Immature natural killer cell (primary cell): ENCODE data around the gene MORC3. TPM values are rescaled to one million over a fixed set of nuclear protein-coding genes. Genes with fewer than 3 reads are reported as not detected.
A peak's percentile ranks its signal among the peaks of the same experiment; 100 is the strongest.
"Not testable (repeated sequence)": the region's sequence is repeated elsewhere in the genome, so short reads cannot be mapped to it uniquely, and the experiment has no call there.

Source experiments
- DNase-seq, 3 donors: peaks; one replicate each; pipeline ENCODE4 v3.0.0; 2022; ENCODE audit warnings: mixed read lengths in 1 of 3
- H3K27ac Mint-ChIP-seq, 6 donors: one replicate each; pipeline ENCODE4 v1.8.0; 2020; ENCODE audit warnings: mixed read lengths in 6 of 6, mild to moderate bottlenecking in 5 of 6, inconsistent platforms in 4 of 6, moderate library complexity in 3 of 6
- H3K27me3 Mint-ChIP-seq, 3 donors: one replicate each; pipeline ENCODE4 v1.8.0; 2020 to 2021; ENCODE audit warnings: low read depth in 3 of 3, mild to moderate bottlenecking in 3 of 3, mixed read lengths in 3 of 3, moderate library complexity in 3 of 3, inconsistent platforms in 1 of 3
- H3K36me3 Mint-ChIP-seq, 3 donors: one replicate each; pipeline ENCODE4 v1.8.0; 2020; ENCODE audit warnings: mixed read lengths in 3 of 3, inconsistent platforms in 2 of 3, mild to moderate bottlenecking in 2 of 3
- H3K4me1 Mint-ChIP-seq, 2 donors: one replicate each; pipeline ENCODE4 v1.8.0; 2020; ENCODE audit warnings: inconsistent platforms in 2 of 2, mild to moderate bottlenecking in 2 of 2, mixed read lengths in 2 of 2, moderate library complexity in 1 of 2
- H3K4me3 Mint-ChIP-seq, 5 donors: one replicate each; pipeline ENCODE4 v1.8.0; 2020; ENCODE audit warnings: mild to moderate bottlenecking in 5 of 5, mixed read lengths in 5 of 5, inconsistent platforms in 3 of 5, moderate library complexity in 3 of 5
- H3K9me3 Mint-ChIP-seq, 6 donors: one replicate each; pipeline ENCODE4 v1.8.0; 2020; ENCODE audit warnings: mild to moderate bottlenecking in 6 of 6, mixed read lengths in 6 of 6, inconsistent platforms in 4 of 6, moderate library complexity in 3 of 6
- polyA plus RNA-seq, 3 donors: library from polyadenylated mRNA; unstranded; fragments of 300-500 nt; fragmentation: Illumina TruSeq; gene quantifications; one replicate each; pipeline ENCODE4 v1.2.3, GENCODE V29; 2021

MORC3 gene
- polyA plus RNA-seq, 3 donors from 2014 or later, result 22.0 to 40.6 (median 25.1) TPM

GRCh38 chr21:36381841-36382589 lies 62.0 kb downstream of the MORC3 start:
- no peak overlapping the region for H3K4me3 Mint-ChIP-seq
- H3K27ac Mint-ChIP-seq, result peak overlapping the region in 4 of 6 donors; percentile 4 to 60 (median 40)
- peaks cover 0 to 11% (median 0%) of the 10 kb centered on the region in 3 donors for H3K36me3 Mint-ChIP-seq
- H3K27me3 Mint-ChIP-seq, result no peaks in the 10 kb centered on the region
- no peaks in the 10 kb centered on the region for H3K9me3 Mint-ChIP-seq
- DNase-seq, result no peak
- peaks cover 6 to 14% of the 10 kb centered on the region in 2 donors for H3K4me1 Mint-ChIP-seq

- H3K36me3 Mint-ChIP-seq, H3K27ac Mint-ChIP-seq, H3K4me3 Mint-ChIP-seq, H3K27me3 Mint-ChIP-seq, H3K9me3 Mint-ChIP-seq, DNase-seq: not testable (repeated sequence)
- H3K4me1 Mint-ChIP-seq, result peaks cover 6 to 19% of the 10 kb centered on the region in 2 donors
Observed at GRCh38 chr21:36382722-36383121, 62.7 kb downstream of the MORC3 start.

- Mint-ChIP-seq H3K27me3 (peaks cover 0 to 3% (median 1%) of the 10 kb centered on the region in 3 donors), H3K36me3 (peaks cover 0 to 4% (median 4%) of the 10 kb centered on the region in 3 donors), H3K9me3 (no peaks in the 10 kb centered on the region), H3K27ac (no peak overlapping the region), H3K4me3 (peak overlapping the region; percentile 41 to 48 (median 46)), H3K4me1 (peaks cover 6 to 19% of the 10 kb centered on the region in 2 donors)
- DNase-seq, result no peak
Observed at GRCh38 chr21:36384885-36385232, 64.9 kb downstream of the MORC3 start.

GRCh38 chr21:36385233-36386030 lies 65.4 kb downstream of the MORC3 start, which contains the start of gene CHAF1B:
TSS of gene CHAF1B (plus strand) at chr21:36385392. CDS start at chr21:36386137, 745 bp downstream.
- H3K9me3 Mint-ChIP-seq, result no peaks in the 10 kb centered on the region
- H3K4me3 Mint-ChIP-seq, result peak within 1 kb of the TSS; percentile 84 to 87 (median 85)
- peak within 1 kb of the TSS in 4 of 6 donors; percentile 21 to 69 (median 67) for H3K27ac Mint-ChIP-seq
- H3K36me3 Mint-ChIP-seq, result peaks cover 0 to 4% (median 4%) of the 10 kb centered on the region in 3 donors
- H3K27me3 Mint-ChIP-seq, result peaks cover 0 to 3% (median 1%) of the 10 kb centered on the region in 3 donors
- peak; percentile 81 to 84 (median 83) for DNase-seq
- H3K4me1 Mint-ChIP-seq, result peaks cover 6 to 19% of the 10 kb centered on the region in 2 donors

DNA sequence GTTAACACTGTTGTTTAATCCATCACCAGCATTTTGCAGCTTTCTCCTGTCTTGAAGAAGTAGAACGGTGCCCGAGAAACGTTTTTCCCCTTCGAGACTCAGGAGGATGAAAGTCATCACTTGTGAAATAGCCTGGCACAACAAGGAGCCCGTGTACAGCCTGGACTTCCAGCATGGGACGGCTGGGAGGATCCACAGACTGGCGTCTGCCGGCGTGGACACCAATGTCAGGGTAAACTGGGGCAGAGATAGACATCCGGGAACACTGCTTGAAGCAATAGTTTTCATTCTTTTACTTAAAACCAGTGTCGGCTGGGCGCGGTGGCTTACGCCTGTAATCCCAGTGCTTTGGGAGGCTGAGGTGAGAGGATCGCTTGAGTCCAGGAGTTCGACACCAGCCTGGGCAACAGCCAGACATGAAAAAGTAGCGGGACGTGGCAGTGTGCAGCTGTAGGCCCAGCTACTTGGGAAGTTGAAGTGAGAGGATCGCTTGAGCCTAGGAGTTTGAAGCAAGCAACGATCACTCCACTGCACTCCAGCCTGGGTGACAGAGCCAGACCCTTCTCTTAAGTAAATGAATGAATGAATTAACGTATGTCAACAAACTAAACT lies 66.1 kb downstream of the MORC3 start:
- H3K36me3 Mint-ChIP-seq, result peaks cover 0 to 4% (median 4%) of the 10 kb centered on the region in 3 donors
- H3K9me3 Mint-ChIP-seq, result no peaks in the 10 kb centered on the region
- H3K4me3 Mint-ChIP-seq, result peak overlapping the region; percentile 84 to 87 (median 85)
- peaks cover 6 to 19% of the 10 kb centered on the region in 2 donors for H3K4me1 Mint-ChIP-seq
- H3K27ac Mint-ChIP-seq, result peak overlapping the region in 3 of 6 donors; percentile 21 to 69 (median 67)
- DNase-seq, result no peak
- peaks cover 0 to 3% (median 1%) of the 10 kb centered on the region in 3 donors for H3K27me3 Mint-ChIP-seq

DNA sequence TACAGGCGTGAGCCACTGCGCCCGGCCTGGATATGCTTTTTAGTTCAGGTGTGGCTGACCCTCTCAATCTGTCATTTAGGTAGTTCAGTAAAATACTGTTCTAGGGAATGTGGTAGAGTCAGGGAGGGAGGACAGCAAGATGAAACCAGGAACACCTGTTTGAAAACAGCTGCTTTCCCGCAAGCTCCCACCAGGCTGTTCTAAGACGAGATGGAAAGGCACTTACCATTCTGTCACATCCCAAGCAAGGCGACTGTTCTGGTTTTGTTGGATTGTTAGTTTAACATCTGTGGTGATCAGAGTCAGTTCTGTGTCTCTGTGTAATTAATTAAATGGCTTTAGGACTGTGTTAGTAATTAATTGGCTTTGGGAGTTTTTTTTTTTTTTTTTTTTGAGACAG lies 68.1 kb downstream of the MORC3 start:
- DNase-seq, result no peak
- peaks cover 4 to 19% of the 10 kb centered on the region in 2 donors for H3K4me1 Mint-ChIP-seq
- H3K27ac Mint-ChIP-seq, result no peak overlapping the region
- peaks cover 0 to 13% (median 7%) of the 10 kb centered on the region in 3 donors for H3K36me3 Mint-ChIP-seq
- no peaks in the 10 kb centered on the region for H3K9me3 Mint-ChIP-seq
- H3K4me3 Mint-ChIP-seq, result no peak overlapping the region
- H3K27me3 Mint-ChIP-seq, result peaks cover 0 to 4% (median 1%) of the 10 kb centered on the region in 3 donors

GRCh38 chr21:36388835-36389234 lies 68.8 kb downstream of the MORC3 start:
- H3K27me3 Mint-ChIP-seq, result peaks cover 0 to 6% (median 1%) of the 10 kb centered on the region in 3 donors
- H3K4me1 Mint-ChIP-seq, result peaks cover 4 to 19% of the 10 kb centered on the region in 2 donors
- H3K36me3 Mint-ChIP-seq, result peaks cover 0 to 13% (median 7%) of the 10 kb centered on the region in 3 donors
- peak overlapping the region in 1 of 6 donors; percentile 84 for H3K27ac Mint-ChIP-seq
- H3K9me3 Mint-ChIP-seq, result no peaks in the 10 kb centered on the region
- no peak for DNase-seq
- no peak overlapping the region for H3K4me3 Mint-ChIP-seq

DNA sequence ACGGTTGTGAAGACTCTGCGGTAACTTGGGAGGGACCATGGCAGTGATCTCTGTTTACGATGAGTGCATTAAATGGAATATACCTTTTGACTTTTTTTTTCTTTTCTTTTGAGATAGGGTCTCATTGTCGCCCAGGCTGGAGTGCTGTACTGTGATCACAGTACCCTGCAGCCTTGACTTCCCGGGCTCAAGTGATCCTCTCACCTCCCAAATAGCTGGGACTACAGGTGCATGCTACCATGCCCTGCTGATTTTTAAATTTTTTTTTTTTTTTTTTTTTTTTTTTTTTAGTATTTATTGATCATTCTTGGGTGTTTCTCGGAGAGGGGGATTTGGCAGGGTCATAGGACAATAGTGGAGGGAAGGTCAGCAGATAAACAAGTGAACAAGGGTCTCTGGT lies 71.7 kb downstream of the MORC3 start:
- H3K36me3 Mint-ChIP-seq, result peaks cover 6 to 22% (median 14%) of the 10 kb centered on the region in 3 donors
- not testable (repeated sequence) for H3K27ac Mint-ChIP-seq, H3K27me3 Mint-ChIP-seq, H3K4me3 Mint-ChIP-seq, DNase-seq, H3K4me1 Mint-ChIP-seq, H3K9me3 Mint-ChIP-seq

- peaks cover 10 to 36% (median 29%) of the 10 kb centered on the region in 3 donors for H3K36me3 Mint-ChIP-seq
- no peaks in the 10 kb centered on the region for H3K9me3 Mint-ChIP-seq
- H3K4me1 Mint-ChIP-seq, result no peaks in the 10 kb centered on the region
- H3K27me3 Mint-ChIP-seq, result peaks cover 0 to 3% (median 0%) of the 10 kb centered on the region in 3 donors
- no peak overlapping the region for H3K27ac Mint-ChIP-seq
- no peak for DNase-seq
- H3K4me3 Mint-ChIP-seq, result no peak overlapping the region
Observed at GRCh38 chr21:36395353-36396111, 75.5 kb downstream of the MORC3 start.

DNA sequence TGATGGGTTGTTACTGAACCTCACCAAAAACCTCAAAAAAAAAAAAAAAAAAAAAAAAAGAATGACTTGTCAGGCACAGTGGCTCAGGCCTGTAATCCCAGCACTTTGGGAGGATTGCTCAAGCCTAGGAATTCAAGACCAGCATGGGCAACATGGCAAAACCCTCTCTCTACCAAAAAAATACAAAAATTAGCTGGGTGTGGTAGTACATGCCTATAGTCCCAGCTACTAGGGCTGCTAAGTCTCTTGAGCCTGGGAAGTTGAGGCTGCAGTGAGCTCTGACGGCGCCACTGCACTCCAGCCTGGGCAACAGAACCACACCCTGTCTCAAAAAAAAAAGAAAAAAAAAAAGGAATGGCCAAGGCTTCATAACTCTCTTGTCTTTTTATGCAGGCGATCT lies 76.3 kb downstream of the MORC3 start:
- H3K4me1 Mint-ChIP-seq, result no peaks in the 10 kb centered on the region
- H3K4me3 Mint-ChIP-seq, result no peak overlapping the region
- no peaks in the 10 kb centered on the region for H3K9me3 Mint-ChIP-seq
- H3K27ac Mint-ChIP-seq, result no peak overlapping the region
- peaks cover 0 to 3% (median 0%) of the 10 kb centered on the region in 3 donors for H3K27me3 Mint-ChIP-seq
- no peak for DNase-seq
- peaks cover 10 to 37% (median 30%) of the 10 kb centered on the region in 3 donors for H3K36me3 Mint-ChIP-seq

DNA sequence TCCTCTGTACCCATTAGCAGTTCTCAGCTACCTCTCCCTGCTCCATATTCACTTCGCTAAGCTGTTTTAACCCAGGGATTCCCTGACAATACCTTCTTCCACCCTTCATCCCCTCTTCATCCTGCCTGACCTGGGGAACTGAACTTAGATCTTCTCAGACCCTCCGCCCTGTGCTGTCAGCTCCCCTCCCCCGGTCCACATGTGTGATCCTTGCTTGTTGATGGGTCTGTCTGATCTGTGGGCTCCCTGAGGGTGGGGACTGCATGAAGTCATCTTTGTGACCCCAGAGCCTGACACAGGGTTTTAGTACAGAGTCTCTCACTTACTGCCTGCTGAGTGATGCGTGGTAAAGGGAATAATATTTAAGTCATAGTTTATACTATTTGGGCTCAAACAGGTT lies 77.0 kb downstream of the MORC3 start:
- DNase-seq, result no peak
- Mint-ChIP-seq H3K9me3 (no peaks in the 10 kb centered on the region), H3K4me1 (no peaks in the 10 kb centered on the region), H3K27ac (peak overlapping the region in 1 of 6 donors; percentile 14), H3K27me3 (peaks cover 0 to 2% (median 0%) of the 10 kb centered on the region in 3 donors), H3K4me3 (no peak overlapping the region), H3K36me3 (peaks cover 10 to 33% (median 28%) of the 10 kb centered on the region in 3 donors)

DNA sequence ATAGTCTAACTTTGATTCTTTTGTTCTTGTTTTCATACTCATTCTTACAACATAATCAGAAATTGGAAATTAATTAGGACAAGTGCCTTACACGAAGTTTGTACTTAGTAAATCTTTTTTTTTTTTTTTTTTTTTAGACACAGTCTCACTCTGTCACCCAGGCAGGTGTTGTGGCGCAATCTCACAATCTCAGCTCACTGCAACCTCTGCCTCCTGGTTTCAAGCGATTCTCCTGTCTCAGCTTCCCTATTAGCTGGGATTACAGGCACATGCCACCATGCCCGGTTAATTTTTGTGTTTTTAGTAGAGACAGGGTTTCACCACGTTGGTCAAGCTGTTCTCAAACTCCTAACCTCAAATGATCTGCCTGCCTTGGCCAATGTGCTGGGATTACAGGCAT lies 77.6 kb downstream of the MORC3 start:
- no peak for DNase-seq
- peaks cover 1 to 5% of the 10 kb centered on the region in 2 donors for H3K4me1 Mint-ChIP-seq
- peaks cover 10 to 29% (median 28%) of the 10 kb centered on the region in 3 donors for H3K36me3 Mint-ChIP-seq
- peaks cover 0 to 2% (median 0%) of the 10 kb centered on the region in 3 donors for H3K27me3 Mint-ChIP-seq
- H3K27ac Mint-ChIP-seq, result no peak overlapping the region
- no peak overlapping the region for H3K4me3 Mint-ChIP-seq
- no peaks in the 10 kb centered on the region for H3K9me3 Mint-ChIP-seq

- H3K9me3 Mint-ChIP-seq, H3K4me3 Mint-ChIP-seq, H3K27ac Mint-ChIP-seq, DNase-seq, H3K27me3 Mint-ChIP-seq: not testable (repeated sequence)
- H3K36me3 Mint-ChIP-seq, result peaks cover 6 to 34% (median 23%) of the 10 kb centered on the region in 3 donors
- peaks cover 7 to 18% of the 10 kb centered on the region in 2 donors for H3K4me1 Mint-ChIP-seq
Observed at GRCh38 chr21:36399736-36400135, 79.7 kb downstream of the MORC3 start.
